Esophagus mucosa (tissue), 1 donor: ENCODE measurements around the gene GCC1. TPM values are rescaled to one million over a fixed set of nuclear protein-coding genes. Genes with fewer than 3 reads are reported as not detected.
"Not testable (repeated sequence)": the region's sequence is repeated elsewhere in the genome, so short reads cannot be mapped to it uniquely, and the experiment has no call there.

Source experiments
- ATAC-seq: fragments of 200-7000 bp; cut with Tn5 transposase; one replicate; pipeline ENCODE4 v1.9.1; 2020
- total RNA-seq: library from RNA; stranded (reverse); gene quantifications from one replicate; pipeline ENCODE4 v1.2.4, GENCODE V29; 2023
- donor health status: DM: yes; HTN: yes; CAD: no.

Gene GCC1
- total RNA-seq, 1 donor from 2014 or later, result 11.0 TPM

GRCh38 chr7:127589896-127590295 is 4.5 kb upstream of the GCC1 start:
- no peak for ATAC-seq

- peak; percentile 16 for ATAC-seq
Measured at GRCh38 chr7:127588697-127589482, 3.5 kb upstream of the GCC1 start.

- peak; percentile 95 for ATAC-seq
Measured at GRCh38 chr7:127588019-127588696, 2.8 kb upstream of the GCC1 start, which contains the start of gene ARF5. Gene ARF5 (plus strand): TSS chr7:127588411. CDS start chr7:127588499, 88 bp downstream.

- no peak for ATAC-seq
Measured at GRCh38 chr7:127587663-127588018, 2.2 kb upstream of the GCC1 start.

GRCh38 chr7:127586346-127586745 is 950 bp upstream of the GCC1 start:
- ATAC-seq, result no peak

GRCh38 chr7:127584648-127585043 is 750 bp downstream of the GCC1 start:
- no peak for ATAC-seq

- ATAC-seq, result no peak
Measured at GRCh38 chr7:127582361-127582760, 3.0 kb downstream of the GCC1 start.

GRCh38 chr7:127581716-127582115 is 3.7 kb downstream of the GCC1 start:
- ATAC-seq, result no peak

- no peak for ATAC-seq
Measured at GRCh38 chr7:127580612-127581011, 4.8 kb downstream of the GCC1 start.

- ATAC-seq, result no peak
Measured at GRCh38 chr7:127578711-127579275, 6.6 kb downstream of the GCC1 start.

- ATAC-seq, result no peak
Measured at GRCh38 chr7:127578036-127578684, 7.2 kb downstream of the GCC1 start.

- no peak for ATAC-seq
Measured at GRCh38 chr7:127571741-127572505, 13.5 kb downstream of the GCC1 start.

GRCh38 chr7:127568034-127568433 is 17.4 kb downstream of the GCC1 start:
- not testable (repeated sequence) for ATAC-seq

- ATAC-seq, result no peak
Measured at GRCh38 chr7:127566242-127566641, 19.2 kb downstream of the GCC1 start.

- no peak for ATAC-seq
Measured at GRCh38 chr7:127557803-127558202, 27.6 kb downstream of the GCC1 start.

- ATAC-seq, result no peak
Measured at GRCh38 chr7:127556404-127556803, 29.0 kb downstream of the GCC1 start.

GRCh38 chr7:127551941-127552340 is 33.5 kb downstream of the GCC1 start:
- ATAC-seq, result no peak

- ATAC-seq, result no peak
Measured at GRCh38 chr7:127550247-127550646, 35.1 kb downstream of the GCC1 start.

GRCh38 chr7:127546313-127546712 is 39.1 kb downstream of the GCC1 start:
- ATAC-seq, result no peak

- ATAC-seq, result no peak
Measured at GRCh38 chr7:127541548-127541947, 43.8 kb downstream of the GCC1 start.

GRCh38 chr7:127540461-127540860 is 44.9 kb downstream of the GCC1 start:
- ATAC-seq, result not testable (repeated sequence)

- ATAC-seq, result no peak
Measured at GRCh38 chr7:127539116-127539515, 46.3 kb downstream of the GCC1 start.
